Measurements from ENCODE around the gene SLC39A11.
"Not testable (repeated sequence)": the region's sequence is repeated elsewhere in the genome, so short reads cannot be mapped to it uniquely, and the experiment has no call there.

The SLC39A11 gene

GRCh38 chr17:72922219-72922618, 170.3 kb downstream of the SLC39A11 start:
- no peak for DNase-seq (ENCODE audit: low read depth, low spot score)

- DNase-seq (ENCODE audit: low read depth, low spot score) = no peak
Measured at GRCh38 chr17:72921347-72922054, 171.0 kb downstream of the SLC39A11 start.

- no peak for DNase-seq (ENCODE audit: low read depth, low spot score)
Measured at GRCh38 chr17:72920513-72920912, 172.0 kb downstream of the SLC39A11 start.

GRCh38 chr17:72916991-72917390, 175.5 kb downstream of the SLC39A11 start:
- no peak for DNase-seq (ENCODE audit: low read depth, low spot score)

- DNase-seq (ENCODE audit: low read depth, low spot score) = no peak
Measured at GRCh38 chr17:72915625-72916081, 176.8 kb downstream of the SLC39A11 start.

GRCh38 chr17:72913142-72913682, 179.3 kb downstream of the SLC39A11 start:
- no peak for DNase-seq (ENCODE audit: low read depth, low spot score)

GRCh38 chr17:72906306-72906705, 186.2 kb downstream of the SLC39A11 start:
- DNase-seq (ENCODE audit: low read depth, low spot score) = no peak

GRCh38 chr17:72903522-72903921, 189.0 kb downstream of the SLC39A11 start:
- DNase-seq (ENCODE audit: low read depth, low spot score) = no peak

GRCh38 chr17:72901657-72902056, 190.8 kb downstream of the SLC39A11 start:
- no peak for DNase-seq (ENCODE audit: low read depth, low spot score)

GRCh38 chr17:72901083-72901482, 191.4 kb downstream of the SLC39A11 start:
- DNase-seq (ENCODE audit: low read depth, low spot score) = no peak

GRCh38 chr17:72900654-72900971, 191.9 kb downstream of the SLC39A11 start:
- DNase-seq (ENCODE audit: low read depth, low spot score) = no peak

- DNase-seq (ENCODE audit: low read depth, low spot score) = no peak
Measured at GRCh38 chr17:72898725-72899124, 193.8 kb downstream of the SLC39A11 start.

- DNase-seq (ENCODE audit: low read depth, low spot score) = not testable (repeated sequence)
Measured at GRCh38 chr17:72896288-72896687, 196.2 kb downstream of the SLC39A11 start.

GRCh38 chr17:72891627-72892026, 200.9 kb downstream of the SLC39A11 start:
- no peak for DNase-seq (ENCODE audit: low read depth, low spot score)

GRCh38 chr17:72890711-72891110, 201.8 kb downstream of the SLC39A11 start:
- no peak for DNase-seq (ENCODE audit: low read depth, low spot score)

GRCh38 chr17:72887917-72888316, 204.6 kb downstream of the SLC39A11 start:
- DNase-seq (ENCODE audit: low read depth, low spot score) = no peak

GRCh38 chr17:72887322-72887721, 205.2 kb downstream of the SLC39A11 start:
- no peak for DNase-seq (ENCODE audit: low read depth, low spot score)

- DNase-seq (ENCODE audit: low read depth, low spot score) = no peak
Measured at GRCh38 chr17:72886622-72887021, 205.9 kb downstream of the SLC39A11 start.

GRCh38 chr17:72884066-72884465, 208.4 kb downstream of the SLC39A11 start:
- DNase-seq (ENCODE audit: low read depth, low spot score) = no peak

GRCh38 chr17:72883351-72883750, 209.1 kb downstream of the SLC39A11 start:
- DNase-seq (ENCODE audit: low read depth, low spot score) = no peak

GRCh38 chr17:72882426-72882825, 210.1 kb downstream of the SLC39A11 start:
- DNase-seq (ENCODE audit: low read depth, low spot score) = no peak

GRCh38 chr17:72879877-72880276, 212.6 kb downstream of the SLC39A11 start:
- no peak for DNase-seq (ENCODE audit: low read depth, low spot score)

GRCh38 chr17:72878975-72879660, 213.4 kb downstream of the SLC39A11 start:
- DNase-seq (ENCODE audit: low read depth, low spot score) = no peak

Measured in activated naive CD8-positive, alpha-beta T cell treated with anti-CD3 and anti-CD28 coated beads, Interleukin-2, amount 50 U/mL, for 16 hours (primary cell).